ENCODE measurements around the gene COL6A5. TPM values are rescaled to one million over a fixed set of nuclear protein-coding genes. Genes with fewer than 3 reads are reported as not detected.

COL6A5 gene
- polyA plus RNA-seq, 4 donors: 0.01 to 2.5 TPM; not detected in 2

DNA sequence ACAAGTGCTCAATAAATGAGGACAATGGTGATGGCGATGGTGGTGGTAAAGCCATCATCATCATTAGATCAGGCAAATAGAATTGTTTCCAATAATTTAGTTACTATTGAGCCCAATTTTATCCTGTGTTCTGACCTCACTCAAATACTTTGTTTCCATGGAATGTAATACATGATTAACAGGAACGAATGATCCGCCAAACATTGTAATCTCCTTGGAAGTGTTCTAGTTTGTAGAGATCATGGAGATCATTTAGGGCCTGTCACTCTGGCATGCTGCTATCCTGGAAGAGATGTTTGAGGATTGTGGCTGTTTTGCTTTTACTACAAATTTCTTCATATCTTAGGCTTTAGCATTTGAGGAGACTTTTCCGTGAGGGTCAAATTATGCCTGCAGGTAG is 174.3 kb downstream of the COL6A5 start:
- DNase-seq: no peak
- Histone ChIP-seq H3K36me3 (ENCODE audit: control insufficient read depth in 3 of 3, insufficient read depth in 2 of 3, low read depth in 1 of 3, low read length in 3 of 3) (no peaks in the 10 kb centered on the region), H3K27me3 (ENCODE audit: control insufficient read depth in 3 of 3, insufficient read depth in 3 of 3, low read length in 3 of 3) (peaks cover 0 to 32% (median 5%) of the 10 kb centered on the region in 3 donors), H3K4me1 (ENCODE audit: control insufficient read depth in 3 of 3, insufficient read depth in 2 of 3, low read depth in 1 of 3, low read length in 2 of 3) (no peaks in the 10 kb centered on the region), H3K27ac (ENCODE audit: low read depth in 1 of 3, low read length in 2 of 3) (no peak overlapping the region), H3K4me3 (ENCODE audit: low read depth in 1 of 3, low read length in 3 of 3) (no peak overlapping the region), H3K9me3 (ENCODE audit: control insufficient read depth in 2 of 2, insufficient read depth in 1 of 2, low read depth in 1 of 2, low read length in 1 of 2) (no peaks in the 10 kb centered on the region)
- WGBS, 3 donors: 76 to 86% (median 78%) methylated on average over 4 of the region's 4 CpGs
- FAIRE-seq: no peak

DNA sequence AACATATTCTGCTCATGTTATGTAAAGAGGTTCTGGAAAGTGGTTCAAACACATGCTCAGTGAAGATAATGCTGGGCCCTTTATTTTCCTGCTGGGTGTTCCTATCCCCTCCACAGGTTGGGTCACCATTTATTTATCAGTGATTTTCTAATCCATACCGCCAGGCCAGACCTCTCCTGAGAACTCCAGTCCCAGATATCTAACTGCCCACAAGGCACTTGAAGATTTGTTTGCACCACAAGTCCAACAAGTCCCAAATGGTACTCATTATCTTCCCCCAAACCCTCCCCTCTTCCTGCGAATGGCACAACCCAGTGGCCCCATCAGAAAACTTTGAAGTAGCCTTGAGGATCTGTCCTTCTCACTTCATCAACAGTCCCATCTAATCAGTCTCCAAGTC is 176.9 kb downstream of the COL6A5 start:
- Histone ChIP-seq H3K36me3 (ENCODE audit: control insufficient read depth in 3 of 3, insufficient read depth in 2 of 3, low read depth in 1 of 3, low read length in 3 of 3) (no peaks in the 10 kb centered on the region), H3K4me3 (ENCODE audit: low read depth in 1 of 3, low read length in 3 of 3) (no peak overlapping the region), H3K9me3 (ENCODE audit: control insufficient read depth in 2 of 2, insufficient read depth in 1 of 2, low read depth in 1 of 2, low read length in 1 of 2) (no peaks in the 10 kb centered on the region), H3K4me1 (ENCODE audit: control insufficient read depth in 3 of 3, insufficient read depth in 2 of 3, low read depth in 1 of 3, low read length in 2 of 3) (no peaks in the 10 kb centered on the region), H3K27ac (ENCODE audit: low read depth in 1 of 3, low read length in 2 of 3) (no peak overlapping the region), H3K27me3 (ENCODE audit: control insufficient read depth in 3 of 3, insufficient read depth in 3 of 3, low read length in 3 of 3) (peaks cover 0 to 14% (median 6%) of the 10 kb centered on the region in 3 donors)
- DNase-seq (no peak), FAIRE-seq (no peak)
- WGBS, 3 donors: 71 to 92% (median 85%) methylated on average over 2 of the region's 2 CpGs

- Histone ChIP-seq H3K36me3 (ENCODE audit: control insufficient read depth in 3 of 3, insufficient read depth in 2 of 3, low read depth in 1 of 3, low read length in 3 of 3) (no peaks in the 10 kb centered on the region), H3K27ac (ENCODE audit: low read depth in 1 of 3, low read length in 2 of 3) (no peak overlapping the region), H3K27me3 (ENCODE audit: control insufficient read depth in 3 of 3, insufficient read depth in 3 of 3, low read length in 3 of 3) (peaks cover 0 to 8% (median 6%) of the 10 kb centered on the region in 3 donors), H3K4me1 (ENCODE audit: control insufficient read depth in 3 of 3, insufficient read depth in 2 of 3, low read depth in 1 of 3, low read length in 2 of 3) (peaks cover 0 to 6% (median 0%) of the 10 kb centered on the region in 3 donors), H3K9me3 (ENCODE audit: control insufficient read depth in 2 of 2, insufficient read depth in 1 of 2, low read depth in 1 of 2, low read length in 1 of 2) (no peaks in the 10 kb centered on the region), H3K4me3 (ENCODE audit: low read depth in 1 of 3, low read length in 3 of 3) (no peak overlapping the region)
- DNase-seq: no peak
- no peak for FAIRE-seq
- WGBS, 3 donors: 76 to 90% (median 88%) methylated on average over 1 of the region's 1 CpG
Observed at GRCh38 chr3:130527426-130527825, 182.0 kb downstream of the COL6A5 start.

GRCh38 chr3:130528120-130528519 is 182.6 kb downstream of the COL6A5 start:
- Histone ChIP-seq H3K4me1 (ENCODE audit: control insufficient read depth in 3 of 3, insufficient read depth in 2 of 3, low read depth in 1 of 3, low read length in 2 of 3) (peaks cover 0 to 6% (median 0%) of the 10 kb centered on the region in 3 donors), H3K4me3 (ENCODE audit: low read depth in 1 of 3, low read length in 3 of 3) (no peak overlapping the region), H3K27me3 (ENCODE audit: control insufficient read depth in 3 of 3, insufficient read depth in 3 of 3, low read length in 3 of 3) (peaks cover 0 to 8% (median 6%) of the 10 kb centered on the region in 3 donors), H3K36me3 (ENCODE audit: control insufficient read depth in 3 of 3, insufficient read depth in 2 of 3, low read depth in 1 of 3, low read length in 3 of 3) (no peaks in the 10 kb centered on the region), H3K9me3 (ENCODE audit: control insufficient read depth in 2 of 2, insufficient read depth in 1 of 2, low read depth in 1 of 2, low read length in 1 of 2) (no peaks in the 10 kb centered on the region), H3K27ac (ENCODE audit: low read depth in 1 of 3, low read length in 2 of 3) (no peak overlapping the region)
- 46 to 68% (median 60%) methylated on average over 1 of the region's 1 CpG for WGBS, 3 donors
- DNase-seq (no peak), FAIRE-seq (no peak)

- WGBS, 3 donors: 46 to 62% (median 48%) methylated on average over 5 of the region's 5 CpGs
- no peaks in the 10 kb centered on the region for H3K36me3 ChIP-seq (ENCODE audit: control insufficient read depth in 3 of 3, insufficient read depth in 2 of 3, low read depth in 1 of 3, low read length in 3 of 3)
Observed at GRCh38 chr3:130529486-130530215, 184.2 kb downstream of the COL6A5 start.

DNA sequence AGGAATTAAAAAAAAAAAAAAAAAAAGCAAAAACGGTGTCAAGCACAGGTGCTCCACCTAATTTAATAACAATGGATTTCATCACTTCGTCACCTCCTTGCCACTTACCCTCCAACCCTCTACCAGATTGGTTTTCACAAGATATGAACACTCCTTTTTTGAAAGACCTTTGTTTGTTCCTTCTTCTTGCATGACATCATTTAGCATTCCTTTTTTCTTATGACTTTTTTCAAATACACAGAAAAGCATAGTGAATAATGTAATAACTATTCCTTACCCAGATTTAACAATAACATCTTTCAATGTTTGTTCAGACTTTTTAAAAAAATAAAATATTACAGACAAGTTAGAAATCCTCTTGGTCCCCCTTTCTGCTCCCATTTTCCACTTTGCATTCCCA is 187.8 kb downstream of the COL6A5 start:
- Histone ChIP-seq H3K4me1 (ENCODE audit: control insufficient read depth in 3 of 3, insufficient read depth in 2 of 3, low read depth in 1 of 3, low read length in 2 of 3) (peaks cover 0 to 6% (median 0%) of the 10 kb centered on the region in 3 donors), H3K36me3 (ENCODE audit: control insufficient read depth in 3 of 3, insufficient read depth in 2 of 3, low read depth in 1 of 3, low read length in 3 of 3) (no peaks in the 10 kb centered on the region), H3K27me3 (ENCODE audit: control insufficient read depth in 3 of 3, insufficient read depth in 3 of 3, low read length in 3 of 3) (no peaks in the 10 kb centered on the region), H3K4me3 (ENCODE audit: low read depth in 1 of 3, low read length in 3 of 3) (no peak overlapping the region), H3K9me3 (ENCODE audit: control insufficient read depth in 2 of 2, insufficient read depth in 1 of 2, low read depth in 1 of 2, low read length in 1 of 2) (no peaks in the 10 kb centered on the region), H3K27ac (ENCODE audit: low read depth in 1 of 3, low read length in 2 of 3) (no peak overlapping the region)
- 48 to 77% (median 60%) methylated on average over 2 of the region's 2 CpGs for WGBS, 3 donors
- FAIRE-seq (no peak), DNase-seq (no peak)

More at GRCh38 chr3:130529486-130530215, 184.2 kb downstream of the COL6A5 start:
- H3K27me3 ChIP-seq (ENCODE audit: control insufficient read depth in 3 of 3, insufficient read depth in 3 of 3, low read length in 3 of 3): peaks cover 0 to 6% (median 4%) of the 10 kb centered on the region in 3 donors
- H3K4me3 ChIP-seq (ENCODE audit: low read depth in 1 of 3, low read length in 3 of 3): no peak overlapping the region
- H3K27ac ChIP-seq (ENCODE audit: low read depth in 1 of 3, low read length in 2 of 3): peak overlapping the region in 1 of 3 donors; percentile 42
- DNase-seq (peak in 1 of 2 donors; percentile 37), FAIRE-seq (no peak)
- no peaks in the 10 kb centered on the region for H3K9me3 ChIP-seq (ENCODE audit: control insufficient read depth in 2 of 2, insufficient read depth in 1 of 2, low read depth in 1 of 2, low read length in 1 of 2)
- peaks cover 0 to 6% (median 0%) of the 10 kb centered on the region in 3 donors for H3K4me1 ChIP-seq (ENCODE audit: control insufficient read depth in 3 of 3, insufficient read depth in 2 of 3, low read depth in 1 of 3, low read length in 2 of 3)

Other genes starting within 250 kb of the COL6A5 start
- 1 to 10 TPM in 1 of 4 donors, under 1 TPM in 1, not detected in 2; 0.01 to 2.2 TPM for gene COL6A6, start 171.5 kb downstream of the COL6A5 start, polyA plus RNA-seq

All from small intestine (tissue), 7 donors.